MM.1S (cell line): Measurements from ENCODE around the gene FAM120A.

Experiments used
- DNase-seq: peaks from one replicate; pipeline ENCODE4 v3.0.0-alpha.2; 2015
- H2AFZ ChIP-seq: fragments of 300-600 bp; sonication (generic); 2 replicates; pipeline ENCODE4 v1.6.0; 2016; ENCODE audit warnings: antibody characterized with exemption, low read length
- H3F3A ChIP-seq: fragments of 300-600 bp; sonication (generic); 2 replicates; pipeline ENCODE4 v1.6.1; 2016; ENCODE audit warnings: mild to moderate bottlenecking, antibody characterized with exemption, low read length, moderate library complexity, mixed read lengths; ENCODE audit not compliant: insufficient read depth
- H3K27ac ChIP-seq: fragments of 300-600 bp; sonication (generic); 2 replicates; pipeline ENCODE4 v1.5.1; 2016; ENCODE audit warnings: mild to moderate bottlenecking, low read length
- H3K27me3 ChIP-seq: fragments of 300-600 bp; sonication (generic); replicated peaks from 2 replicates; pipeline ENCODE4 v1.6.0; 2016; ENCODE audit warnings: low read length; ENCODE audit not compliant: insufficient read depth
- H3K36me3 ChIP-seq: fragments of 300-600 bp; sonication (generic); replicated peaks from 2 replicates; pipeline ENCODE4 v1.6.1; 2016; ENCODE audit warnings: mild to moderate bottlenecking, low read length, mixed read lengths; ENCODE audit not compliant: insufficient read depth
- H3K4me1 ChIP-seq: fragments of 300-600 bp; sonication (generic); 2 replicates; pipeline ENCODE4 v1.6.1; 2016; ENCODE audit warnings: low read length, mixed read lengths
- H3K4me2 ChIP-seq: fragments of 300-600 bp; sonication (generic); 2 replicates; pipeline ENCODE4 v1.6.0; 2016; ENCODE audit warnings: low read depth, low read length
- H3K4me3 ChIP-seq: fragments of 300-600 bp; sonication (generic); 2 replicates; pipeline ENCODE4 v1.5.1; 2016; ENCODE audit warnings: low read length, mixed read lengths
- H3K79me2 ChIP-seq: fragments of 300-600 bp; sonication (generic); 2 replicates; pipeline ENCODE4 v1.6.1; 2016; ENCODE audit warnings: mixed run types, low read length, mixed read lengths
- H3K9ac ChIP-seq: fragments of 300-600 bp; sonication (generic); 2 replicates; pipeline ENCODE4 v1.6.1; 2016; ENCODE audit warnings: low read length, mixed read lengths
- H3K9me2 ChIP-seq: fragments of 300-600 bp; sonication (generic); replicated peaks from 2 replicates; pipeline ENCODE4 v1.6.1; 2016; ENCODE audit warnings: mild to moderate bottlenecking, low read length, mixed read lengths; ENCODE audit not compliant: insufficient read depth
- H3K9me3 ChIP-seq: fragments of 300-600 bp; sonication (generic); replicated peaks from 2 replicates; pipeline ENCODE4 v1.6.1; 2016; ENCODE audit warnings: mild to moderate bottlenecking, low read length, mixed read lengths; ENCODE audit not compliant: insufficient read depth
- H4K20me1 ChIP-seq: fragments of 300-600 bp; sonication (generic); 2 replicates; pipeline ENCODE4 v1.6.1; 2016; ENCODE audit warnings: mild to moderate bottlenecking, low read length, moderate library complexity, mixed read lengths; ENCODE audit not compliant: insufficient read depth
- CTCF ChIP-seq: fragments of 300-600 bp; sonication (generic); IDR thresholded peaks from 2 replicates; pipeline ENCODE4 v1.5.1; 2016; ENCODE audit warnings: antibody characterized with exemption, low read length, mixed read lengths
- EZH2 ChIP-seq: fragments of 300-600 bp; sonication (generic); optimal IDR thresholded peaks from 2 replicates; pipeline ENCODE3; 2017; ENCODE audit warnings: low read depth, mild to moderate bottlenecking, antibody characterized with exemption, low read length, mixed read lengths
- EZH2phosphoT487 ChIP-seq: fragments of 300-600 bp; sonication (generic); IDR thresholded peaks from 2 replicates; pipeline ENCODE4 v1.6.1; 2018; ENCODE audit warnings: antibody characterized with exemption, low read length

Gene FAM120A

GRCh38 chr9:93422977-93423616, 28.4 kb upstream of the FAM120A start:
- no peak overlapping the region for H3K9ac ChIP-seq
- H2AFZ ChIP-seq, result no peak overlapping the region
- no peaks in the 10 kb centered on the region for H3K79me2 ChIP-seq

DNA sequence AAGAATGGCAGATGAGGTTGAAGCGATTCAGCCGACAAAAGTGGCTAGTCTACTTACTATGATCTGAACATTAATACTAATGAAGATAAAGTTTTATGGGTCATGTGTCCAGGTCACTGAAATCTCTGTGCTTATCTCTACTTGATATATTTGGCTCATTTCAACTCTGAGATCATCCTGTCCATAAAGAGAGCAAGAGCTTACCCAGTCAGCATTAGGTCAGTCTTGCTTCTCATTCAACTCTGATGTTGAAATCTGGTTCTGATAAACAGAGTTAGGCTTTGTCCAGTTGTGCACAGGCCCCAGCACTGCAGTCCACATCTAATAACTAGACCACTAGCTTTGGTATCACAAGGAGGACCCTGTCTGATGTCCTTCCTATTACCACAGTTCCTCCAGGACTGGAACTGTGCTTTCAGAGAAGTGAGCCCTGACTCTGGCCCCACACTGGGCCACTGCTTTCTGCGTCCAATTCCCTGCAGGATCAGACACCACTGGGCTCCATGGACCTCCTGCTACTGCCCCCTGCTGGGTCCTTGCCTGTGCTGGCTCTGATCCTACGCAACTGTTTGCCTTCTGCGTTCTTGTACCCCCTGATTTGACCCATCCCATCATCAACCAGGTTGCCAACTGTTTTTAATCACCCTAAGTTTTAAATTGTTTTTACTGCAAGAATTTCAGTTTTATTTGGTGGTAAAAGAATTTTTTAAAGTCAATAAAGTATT, 23.7 kb upstream of the FAM120A start:
- H3F3A ChIP-seq, result no peaks in the 10 kb centered on the region
- no peaks in the 10 kb centered on the region for H3K79me2 ChIP-seq
- no peak overlapping the region for H3K27ac ChIP-seq
- no peak overlapping the region for H2AFZ ChIP-seq
- no peaks in the 10 kb centered on the region for H3K36me3 ChIP-seq
- TF ChIP-seq CTCF, result peak; percentile 26
- no peak for TF ChIP-seq EZH2phosphoT487
- no peaks in the 10 kb centered on the region for H3K4me1 ChIP-seq
- H3K4me3 ChIP-seq, result no peak overlapping the region
- H3K27me3 ChIP-seq, result no peaks in the 10 kb centered on the region
- no peak for DNase-seq
- H3K4me2 ChIP-seq, result no peak overlapping the region
- no peaks in the 10 kb centered on the region for H3K9me2 ChIP-seq
- H4K20me1 ChIP-seq, result no peaks in the 10 kb centered on the region
- H3K9me3 ChIP-seq, result no peaks in the 10 kb centered on the region
- H3K9ac ChIP-seq, result no peak overlapping the region

More at GRCh38 chr9:93422977-93423616, 28.4 kb upstream of the FAM120A start:
- TF ChIP-seq CTCF (no peak), EZH2 (no peak), EZH2phosphoT487 (no peak)
- no peak for DNase-seq
- Histone ChIP-seq H3K27ac (no peak overlapping the region), H3F3A (no peaks in the 10 kb centered on the region), H4K20me1 (no peaks in the 10 kb centered on the region), H3K4me1 (no peaks in the 10 kb centered on the region), H3K4me2 (no peak overlapping the region), H3K9me3 (no peaks in the 10 kb centered on the region), H3K27me3 (no peaks in the 10 kb centered on the region), H3K4me3 (no peak overlapping the region), H3K9me2 (no peaks in the 10 kb centered on the region), H3K36me3 (no peaks in the 10 kb centered on the region; the same call in 1 of the 2 replicates)

GRCh38 chr9:93431539-93432105, 19.9 kb upstream of the FAM120A start:
- Histone ChIP-seq H3K9me2 (no peaks in the 10 kb centered on the region), H3K27ac (no peak overlapping the region), H3K4me2 (no peak overlapping the region), H2AFZ (no peak overlapping the region), H3K4me3 (no peak overlapping the region), H3K79me2 (no peaks in the 10 kb centered on the region), H3K9me3 (no peaks in the 10 kb centered on the region), H3K36me3 (no peaks in the 10 kb centered on the region), H4K20me1 (no peaks in the 10 kb centered on the region), H3K27me3 (no peaks in the 10 kb centered on the region), H3F3A (no peaks in the 10 kb centered on the region), H3K9ac (no peak overlapping the region), H3K4me1 (no peaks in the 10 kb centered on the region)
- TF ChIP-seq EZH2phosphoT487, result no peak
- TF ChIP-seq EZH2, result no peak
- DNase-seq, result no peak
